Neural progenitor cell (in vitro differentiated cells): ENCODE data around the gene GRIP1. TPM values are rescaled to one million over a fixed set of nuclear protein-coding genes. Genes with fewer than 3 reads are reported as not detected.

ENCODE experiments used
- DNase-seq: peaks from one replicate; pipeline ENCODE4 v3.0.0-alpha.2; 2016; ENCODE audit warnings: low spot score
- H2AFZ ChIP-seq: fragments of 200-600 bp; sonication (generic); replicated peaks from 2 replicates; pipeline ENCODE4 v1.6.1; 2016; ENCODE audit warnings: antibody characterized with exemption
- H3F3A ChIP-seq: fragments of 200-600 bp; sonication (generic); 2 replicates; pipeline ENCODE4 v1.6.1; 2016; ENCODE audit warnings: antibody characterized with exemption, low read depth
- H3K27ac ChIP-seq: fragments of 200-600 bp; sonication (generic); 2 replicates; pipeline ENCODE4 v1.5.1; 2016; ENCODE audit warnings: mild to moderate bottlenecking
- H3K27me3 ChIP-seq: fragments of 200-600 bp; sonication (generic); 2 replicates; pipeline ENCODE4 v1.6.1; 2016; ENCODE audit warnings: mild to moderate bottlenecking, moderate library complexity
- H3K36me3 ChIP-seq: fragments of 200-600 bp; sonication (generic); 2 replicates; pipeline ENCODE4 v1.5.1; 2016
- H3K4me1 ChIP-seq: fragments of 200-600 bp; sonication (generic); 2 replicates; pipeline ENCODE4 v1.6.1; 2016; ENCODE audit warnings: mixed run types
- H3K4me2 ChIP-seq: fragments of 200-600 bp; sonication (generic); 2 replicates; pipeline ENCODE4 v1.6.1; 2016
- H3K4me3 ChIP-seq: fragments of 200-600 bp; sonication (generic); 2 replicates; pipeline ENCODE4 v1.5.1; 2016
- H3K79me2 ChIP-seq: fragments of 200-600 bp; sonication (generic); 2 replicates; pipeline ENCODE4 v1.6.1; 2016; ENCODE audit warnings: low read depth
- H3K9ac ChIP-seq: fragments of 200-600 bp; sonication (generic); 2 replicates; pipeline ENCODE4 v1.6.1; 2016
- H3K9me3 ChIP-seq: fragments of 200-600 bp; sonication (generic); 2 replicates; pipeline ENCODE4 v1.5.1; 2016; ENCODE audit warnings: low read depth
- H4K20me1 ChIP-seq: fragments of 200-600 bp; sonication (generic); 2 replicates; pipeline ENCODE4 v1.6.1; 2016; ENCODE audit warnings: low read depth
- H3K27ac Mint-ChIP-seq: 3 replicates; pipeline ENCODE4 v1.8.0; 2021; ENCODE audit warnings: mixed read lengths
- H3K27me3 Mint-ChIP-seq: 2 replicates; pipeline ENCODE4 v1.8.0; 2022; ENCODE audit warnings: low read depth, mild to moderate bottlenecking, inconsistent platforms, moderate library complexity, mixed read lengths; ENCODE audit not compliant: insufficient read depth
- H3K36me3 Mint-ChIP-seq: 3 replicates; pipeline ENCODE4 v1.8.0; 2021; ENCODE audit warnings: mixed read lengths
- H3K4me1 Mint-ChIP-seq: 3 replicates; pipeline ENCODE4 v1.8.0; 2021; ENCODE audit warnings: mixed read lengths
- H3K4me3 Mint-ChIP-seq: 3 replicates; pipeline ENCODE4 v1.8.0; 2021; ENCODE audit warnings: mild to moderate bottlenecking, moderate library complexity, mixed read lengths
- H3K9me3 Mint-ChIP-seq: 3 replicates; pipeline ENCODE4 v1.8.0; 2020; ENCODE audit warnings: mixed read lengths
- CTCF ChIP-seq: fragments of 200-600 bp; sonication (generic); IDR thresholded peaks from 2 replicates; pipeline ENCODE4 v1.5.1; 2017; ENCODE audit warnings: antibody characterized with exemption, mild to moderate bottlenecking
- EZH2 ChIP-seq: fragments of 200-600 bp; sonication (generic); IDR thresholded peaks from 2 replicates; pipeline ENCODE4 v1.6.1; 2017; ENCODE audit warnings: antibody characterized with exemption, mild to moderate bottlenecking, moderate library complexity
- EZH2phosphoT487 ChIP-seq: fragments of 200-600 bp; sonication (generic); IDR thresholded peaks from 2 replicates; pipeline ENCODE4 v1.6.1; 2017; ENCODE audit warnings: antibody characterized with exemption
- total RNA-seq: library from RNA; depleted of rRNA; stranded (reverse); fragments of >200 nt; gene quantifications from 2 replicates; pipeline ENCODE4 v1.2.3, GENCODE V29; 2015; ENCODE audit warnings: low replicate concordance

GRIP1 gene
- total RNA-seq, 1 donor from 2014 or later: 38.2 TPM

GRCh38 chr12:66441905-66442559 lies 236.8 kb downstream of the GRIP1 start:
- H3K4me2 ChIP-seq: peak overlapping the region; percentile 5
- Mint-ChIP-seq H3K27ac (no peak overlapping the region), H3K36me3 (peaks cover 8% of the 10 kb centered on the region), H3K4me1 (no peaks in the 10 kb centered on the region), H3K9me3 (no peaks in the 10 kb centered on the region), H3K27me3 (no peaks in the 10 kb centered on the region), H3K4me3 (no peak overlapping the region)
- TF ChIP-seq EZH2 (no peak), EZH2phosphoT487 (no peak), CTCF (no peak)
- H3K27me3 ChIP-seq: no peaks in the 10 kb centered on the region
- no peaks in the 10 kb centered on the region for H3K79me2 ChIP-seq
- H3K9me3 ChIP-seq: no peaks in the 10 kb centered on the region
- H3F3A ChIP-seq: peaks cover 5% of the 10 kb centered on the region
- H2AFZ ChIP-seq: no peak overlapping the region
- no peaks in the 10 kb centered on the region for H3K36me3 ChIP-seq
- peak overlapping the region; percentile 16 for H3K27ac ChIP-seq
- no peak overlapping the region for H3K9ac ChIP-seq
- no peaks in the 10 kb centered on the region for H4K20me1 ChIP-seq
- H3K4me1 ChIP-seq: peaks cover 14% of the 10 kb centered on the region
- no peak overlapping the region for H3K4me3 ChIP-seq
- peak; percentile 51 for DNase-seq

- Histone ChIP-seq H3K27me3 (no peaks in the 10 kb centered on the region), H3K9ac (no peak overlapping the region), H2AFZ (no peak overlapping the region), H3K36me3 (no peaks in the 10 kb centered on the region), H3K4me2 (no peak overlapping the region), H3K4me1 (peaks cover 16% of the 10 kb centered on the region), H3K27ac (no peak overlapping the region), H3K9me3 (no peaks in the 10 kb centered on the region), H3F3A (no peaks in the 10 kb centered on the region), H3K79me2 (no peaks in the 10 kb centered on the region), H4K20me1 (no peaks in the 10 kb centered on the region), H3K4me3 (no peak overlapping the region)
- H3K27me3 Mint-ChIP-seq: no peaks in the 10 kb centered on the region
- DNase-seq: no peak
- H3K4me1 Mint-ChIP-seq: no peaks in the 10 kb centered on the region
- H3K4me3 Mint-ChIP-seq: no peak overlapping the region
- no peaks in the 10 kb centered on the region for H3K9me3 Mint-ChIP-seq
- no peak overlapping the region for H3K27ac Mint-ChIP-seq
- TF ChIP-seq CTCF: no peak
- no peak for TF ChIP-seq EZH2phosphoT487
- TF ChIP-seq EZH2: no peak
- peaks cover 4% of the 10 kb centered on the region for H3K36me3 Mint-ChIP-seq
Observed at GRCh38 chr12:66438601-66439000, 240.3 kb downstream of the GRIP1 start.

- no peak for DNase-seq
- Histone ChIP-seq H4K20me1 (no peaks in the 10 kb centered on the region), H3F3A (no peaks in the 10 kb centered on the region), H3K4me3 (no peak overlapping the region), H3K4me2 (no peak overlapping the region), H3K9me3 (no peaks in the 10 kb centered on the region), H3K36me3 (no peaks in the 10 kb centered on the region), H2AFZ (no peak overlapping the region), H3K27me3 (no peaks in the 10 kb centered on the region), H3K9ac (no peak overlapping the region), H3K27ac (no peak overlapping the region), H3K4me1 (peaks cover 10% of the 10 kb centered on the region), H3K79me2 (no peaks in the 10 kb centered on the region)
- no peaks in the 10 kb centered on the region for H3K27me3 Mint-ChIP-seq
- H3K4me1 Mint-ChIP-seq: no peaks in the 10 kb centered on the region
- no peak overlapping the region for H3K4me3 Mint-ChIP-seq
- peaks cover 3% of the 10 kb centered on the region for H3K36me3 Mint-ChIP-seq
- H3K9me3 Mint-ChIP-seq: no peaks in the 10 kb centered on the region
- TF ChIP-seq EZH2phosphoT487 (no peak), CTCF (no peak), EZH2 (no peak)
- H3K27ac Mint-ChIP-seq: no peak overlapping the region
Observed at GRCh38 chr12:66430106-66430505, 248.8 kb downstream of the GRIP1 start.
